Liver (tissue), 9 donors: ENCODE results near the gene CREB3L2. TPM values are rescaled to one million over a fixed set of nuclear protein-coding genes. Genes with fewer than 3 reads are reported as not detected.
"Not testable (repeated sequence)": the region's sequence is repeated elsewhere in the genome, so short reads cannot be mapped to it uniquely, and the experiment has no call there.

Experiments used
- DNase-seq: peaks from one replicate; pipeline ENCODE4 v3.0.0-alpha.2; 2017; ENCODE audit warnings: low spot score
- H3K27ac ChIP-seq, 2 donors: one replicate each; pipeline ENCODE4 v1.7.0; 2013; ENCODE audit warnings: inconsistent platforms in 2 of 2, low read length in 2 of 2, control low read depth in 1 of 2, low read depth in 1 of 2, mild to moderate bottlenecking in 1 of 2
- H3K27me3 ChIP-seq, 4 donors: one replicate each; pipeline versions ENCODE4 v1.6.1 to v1.7.0; 2013; ENCODE audit warnings: low read length in 3 of 4, inconsistent platforms in 1 of 4, mild to moderate bottlenecking in 1 of 4, moderate library complexity in 1 of 4; ENCODE audit not compliant: control insufficient read depth in 4 of 4, insufficient read depth in 4 of 4
- H3K36me3 ChIP-seq, 4 donors: one replicate each; pipeline versions ENCODE4 v1.6.1 to v1.7.0; 2013; ENCODE audit warnings: low read length in 3 of 4, mild to moderate bottlenecking in 3 of 4, low read depth in 1 of 4, moderate library complexity in 1 of 4; ENCODE audit not compliant: control insufficient read depth in 4 of 4, insufficient read depth in 3 of 4
- H3K4me1 ChIP-seq, 4 donors: one replicate each; pipeline versions ENCODE4 v1.6.1 to v1.7.0; 2013; ENCODE audit warnings: low read length in 3 of 4, mild to moderate bottlenecking in 3 of 4, moderate library complexity in 1 of 4; ENCODE audit not compliant: control insufficient read depth in 4 of 4, insufficient read depth in 4 of 4
- H3K4me3 ChIP-seq, 3 donors: one replicate each; pipeline versions ENCODE4 v1.6.1 to v1.7.0; 2013; ENCODE audit warnings: low read length in 3 of 3, control low read depth in 1 of 3, low read depth in 1 of 3, mild to moderate bottlenecking in 1 of 3
- H3K9ac ChIP-seq, 2 donors: one replicate each; pipeline ENCODE4 v1.7.0; 2013; ENCODE audit warnings: low read length in 2 of 2, mild to moderate bottlenecking in 2 of 2, moderate library complexity in 2 of 2, control low read depth in 1 of 2, low read depth in 1 of 2
- H3K9me3 ChIP-seq, 4 donors: one replicate each; pipeline versions ENCODE4 v1.6.1 to v1.7.0; 2013; ENCODE audit warnings: low read length in 3 of 4; ENCODE audit not compliant: control insufficient read depth in 4 of 4
- FOXA1 ChIP-seq: IDR thresholded peaks from 2 replicates; pipeline ENCODE4 v1.6.1; 2016; ENCODE audit warnings: antibody characterized with exemption
- FOXA2 ChIP-seq: IDR thresholded peaks from 2 replicates; pipeline ENCODE4 v1.6.1; 2016; ENCODE audit warnings: antibody characterized with exemption
- GABPA ChIP-seq, 2 donors: IDR thresholded peaks in 1 of 2; conservative IDR thresholded peaks in 1 of 2; 2 replicates each; pipeline ENCODE4 v1.6.1; 2016; ENCODE audit warnings: antibody characterized with exemption in 2 of 2, mild to moderate bottlenecking in 1 of 2, moderate library complexity in 1 of 2
- HNF4A ChIP-seq, 2 donors: conservative IDR thresholded peaks; 2 replicates each; pipeline ENCODE4 v1.6.1; 2016; ENCODE audit warnings: antibody characterized with exemption in 2 of 2, mild to moderate bottlenecking in 2 of 2
- HNF4G ChIP-seq: IDR thresholded peaks from 2 replicates; pipeline ENCODE4 v1.6.1; 2016; ENCODE audit warnings: antibody characterized with exemption
- JUND ChIP-seq, 2 donors: IDR thresholded peaks; 2 replicates each; pipeline ENCODE4 v1.6.1; 2016; ENCODE audit warnings: antibody characterized with exemption in 2 of 2
- NR2F2 ChIP-seq: IDR thresholded peaks from 2 replicates; pipeline ENCODE4 v1.6.1; 2016; ENCODE audit warnings: antibody characterized with exemption
- SP1 ChIP-seq: IDR thresholded peaks from 2 replicates; pipeline ENCODE4 v1.6.1; 2018; ENCODE audit warnings: antibody characterized with exemption, mild to moderate bottlenecking
- WGBS: extraction: QIAGEN DNeasy Blood & Tissue Kit; methylation state at CpG from one replicate; pipeline ENCODE4 v1.1.7; 2013; 5-methylcytosine and 5-hydroxymethylcytosine counted together
- polyA plus RNA-seq, 2 donors: library from polyadenylated mRNA; stranded (reverse) in 1 of 2; unstranded in 1 of 2; fragments of 200-250 nt in 1 of 2; fragments of >200 nt in 1 of 2; fragmentation: Nextera tagmentation in 1 of 2; extraction: Ambion mirVana in 1 of 2; gene quantifications; one replicate each; pipeline versions ENCODE4 v1.2.1 to v1.2.3, GENCODE V29; 2013 to 2015
- total RNA-seq, 2 donors: library from RNA; depleted of rRNA; stranded (reverse); fragments of >200 nt; gene quantifications; one replicate each; pipeline ENCODE4 v1.2.3, GENCODE V29; 2014
- TF ChIP-seq, protein P1 (sequence below): IDR thresholded peaks from 2 replicates; pipeline ENCODE4 v1.6.1; 2016; ENCODE audit warnings: antibody characterized with exemption
- TF ChIP-seq, protein P2 (sequence below): fragments of 150-350 bp; IDR thresholded peaks from 2 replicates; pipeline ENCODE4 v1.5.1; 2017; ENCODE audit warnings: improper control_type of control experiment, low read depth, low read length; ENCODE audit not compliant: missing input control
- TF ChIP-seq, protein P3 (sequence below): IDR thresholded peaks from 2 replicates; pipeline ENCODE4 v1.6.1; 2016; ENCODE audit warnings: antibody characterized with exemption
- donor health status: healthy.
- donor health status: healthy.
- donor health status: healthy.
- donor health status: healthy.
- donor health status: healthy.

Gene CREB3L2
- total and polyA plus RNA-seq, 4 donors = 6.7 to 16.6 (median 9.9) TPM

DNA sequence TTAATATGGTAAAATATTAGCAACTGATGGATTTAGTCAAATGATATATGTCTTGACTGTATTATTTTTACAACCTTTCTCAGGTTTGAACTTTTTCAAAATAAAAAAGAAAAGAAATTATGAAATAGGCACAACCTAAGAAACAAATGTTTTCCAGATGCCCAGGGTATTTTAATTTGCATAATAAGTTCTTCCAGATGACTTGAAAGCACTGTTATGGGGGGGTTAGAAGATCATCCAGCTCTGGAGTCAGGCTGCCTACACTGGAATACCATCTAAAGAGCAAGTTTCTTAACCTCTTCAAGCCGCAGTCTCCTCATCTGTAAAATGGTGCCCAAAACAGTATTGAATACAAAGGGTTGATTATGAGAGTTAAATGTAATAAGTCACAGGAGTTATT is 32.1 kb downstream of the CREB3L2 start:
- Histone ChIP-seq H3K27me3 (no peaks in the 10 kb centered on the region), H3K9ac (no peak overlapping the region), H3K27ac (no peak overlapping the region), H3K36me3 (no peaks in the 10 kb centered on the region), H3K9me3 (no peaks in the 10 kb centered on the region), H3K4me3 (no peak overlapping the region), H3K4me1 (peaks cover 0 to 19% (median 9%) of the 10 kb centered on the region in 4 donors)
- 96% methylated on average over 1 of the region's 1 CpG for WGBS
- TF ChIP-seq JUND (IDR thresholded peaks at IDR 0.05) (no peak), GABPA (IDR thresholded peaks at IDR 0.05 in 1 of 2, conservative IDR thresholded peaks at IDR 0.05 in 1 of 2) (no peak), NR2F2 (no peak), SP1 (no peak)
- TF ChIP-seq, protein P1, sequence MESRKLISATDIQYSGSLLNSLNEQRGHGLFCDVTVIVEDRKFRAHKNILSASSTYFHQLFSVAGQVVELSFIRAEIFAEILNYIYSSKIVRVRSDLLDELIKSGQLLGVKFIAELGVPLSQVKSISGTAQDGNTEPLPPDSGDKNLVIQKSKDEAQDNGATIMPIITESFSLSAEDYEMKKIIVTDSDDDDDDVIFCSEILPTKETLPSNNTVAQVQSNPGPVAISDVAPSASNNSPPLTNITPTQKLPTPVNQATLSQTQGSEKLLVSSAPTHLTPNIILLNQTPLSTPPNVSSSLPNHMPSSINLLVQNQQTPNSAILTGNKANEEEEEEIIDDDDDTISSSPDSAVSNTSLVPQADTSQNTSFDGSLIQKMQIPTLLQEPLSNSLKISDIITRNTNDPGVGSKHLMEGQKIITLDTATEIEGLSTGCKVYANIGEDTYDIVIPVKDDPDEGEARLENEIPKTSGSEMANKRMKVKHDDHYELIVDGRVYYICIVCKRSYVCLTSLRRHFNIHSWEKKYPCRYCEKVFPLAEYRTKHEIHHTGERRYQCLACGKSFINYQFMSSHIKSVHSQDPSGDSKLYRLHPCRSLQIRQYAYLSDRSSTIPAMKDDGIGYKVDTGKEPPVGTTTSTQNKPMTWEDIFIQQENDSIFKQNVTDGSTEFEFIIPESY = no peak
- TF ChIP-seq, protein P2, sequence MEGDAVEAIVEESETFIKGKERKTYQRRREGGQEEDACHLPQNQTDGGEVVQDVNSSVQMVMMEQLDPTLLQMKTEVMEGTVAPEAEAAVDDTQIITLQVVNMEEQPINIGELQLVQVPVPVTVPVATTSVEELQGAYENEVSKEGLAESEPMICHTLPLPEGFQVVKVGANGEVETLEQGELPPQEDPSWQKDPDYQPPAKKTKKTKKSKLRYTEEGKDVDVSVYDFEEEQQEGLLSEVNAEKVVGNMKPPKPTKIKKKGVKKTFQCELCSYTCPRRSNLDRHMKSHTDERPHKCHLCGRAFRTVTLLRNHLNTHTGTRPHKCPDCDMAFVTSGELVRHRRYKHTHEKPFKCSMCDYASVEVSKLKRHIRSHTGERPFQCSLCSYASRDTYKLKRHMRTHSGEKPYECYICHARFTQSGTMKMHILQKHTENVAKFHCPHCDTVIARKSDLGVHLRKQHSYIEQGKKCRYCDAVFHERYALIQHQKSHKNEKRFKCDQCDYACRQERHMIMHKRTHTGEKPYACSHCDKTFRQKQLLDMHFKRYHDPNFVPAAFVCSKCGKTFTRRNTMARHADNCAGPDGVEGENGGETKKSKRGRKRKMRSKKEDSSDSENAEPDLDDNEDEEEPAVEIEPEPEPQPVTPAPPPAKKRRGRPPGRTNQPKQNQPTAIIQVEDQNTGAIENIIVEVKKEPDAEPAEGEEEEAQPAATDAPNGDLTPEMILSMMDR = no peak
- TF ChIP-seq, protein P3, sequence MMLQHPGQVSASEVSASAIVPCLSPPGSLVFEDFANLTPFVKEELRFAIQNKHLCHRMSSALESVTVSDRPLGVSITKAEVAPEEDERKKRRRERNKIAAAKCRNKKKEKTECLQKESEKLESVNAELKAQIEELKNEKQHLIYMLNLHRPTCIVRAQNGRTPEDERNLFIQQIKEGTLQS = no peak
- DNase-seq = no peak

DNA sequence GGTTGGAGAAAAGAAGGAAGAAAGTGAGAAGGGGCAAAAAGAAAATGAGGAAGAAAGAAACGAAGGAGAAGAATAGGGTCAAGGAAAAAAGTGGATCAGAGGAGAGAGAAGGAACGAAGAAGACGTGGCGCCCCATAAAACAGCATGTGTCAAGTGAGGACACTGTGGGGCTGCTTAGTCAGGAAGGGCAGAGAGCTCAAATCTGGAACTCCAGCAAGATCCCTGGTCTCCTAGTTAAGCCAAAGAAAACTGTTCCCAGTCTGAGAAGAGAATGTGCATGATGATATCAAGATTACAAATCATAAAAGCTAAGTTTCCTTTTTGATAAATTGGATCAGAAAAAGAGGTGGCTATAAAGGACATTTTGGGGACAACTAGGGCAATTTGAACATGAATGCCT is 33.0 kb downstream of the CREB3L2 start:
- H3K4me1 ChIP-seq = peaks cover 0 to 19% (median 9%) of the 10 kb centered on the region in 4 donors
- TF ChIP-seq, protein P1 = no peak
- TF ChIP-seq HNF4G (no peak), HNF4A (conservative IDR thresholded peaks at IDR 0.05) (no peak), FOXA1 (no peak), SP1 (no peak), FOXA2 (no peak)
- TF ChIP-seq, protein P3 = no peak
- 93% methylated on average over 4 of the region's 4 CpGs for WGBS
- H3K27ac ChIP-seq = no peak overlapping the region
- no peaks in the 10 kb centered on the region for H3K9me3 ChIP-seq
- no peaks in the 10 kb centered on the region for H3K36me3 ChIP-seq
- H3K9ac ChIP-seq = no peak overlapping the region
- DNase-seq = no peak
- H3K4me3 ChIP-seq = no peak overlapping the region
- H3K27me3 ChIP-seq = no peaks in the 10 kb centered on the region

DNA sequence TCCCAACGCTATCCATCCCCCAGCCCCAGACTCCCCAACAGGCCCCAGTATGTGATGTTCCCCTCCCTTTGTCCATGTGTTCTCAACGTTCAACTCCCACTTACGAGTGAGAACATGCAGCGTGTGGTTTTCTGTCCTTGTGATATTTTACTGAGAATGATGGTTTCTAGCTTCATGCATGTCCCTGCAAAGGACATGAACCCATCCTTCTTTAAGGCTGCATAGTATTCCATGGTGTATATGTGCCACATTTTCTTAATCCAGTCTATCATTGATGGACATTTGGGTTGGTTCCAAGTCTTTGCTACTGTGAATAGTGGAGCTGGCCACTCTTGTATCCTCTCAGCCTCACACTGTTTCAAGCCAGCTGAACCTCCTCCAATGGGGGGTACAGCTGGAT is 33.5 kb downstream of the CREB3L2 start:
- H3K27ac ChIP-seq, H3K36me3 ChIP-seq, H3K4me3 ChIP-seq, H3K27me3 ChIP-seq, H3K9ac ChIP-seq, DNase-seq, H3K9me3 ChIP-seq: not testable (repeated sequence)
- 98% methylated on average over 4 of the region's 4 CpGs for WGBS
- peaks cover 0 to 19% (median 9%) of the 10 kb centered on the region in 4 donors for H3K4me1 ChIP-seq
